IMR-90 (cell line): Measurements from ENCODE around the gene OR1K1. TPM values are rescaled to one million over a fixed set of nuclear protein-coding genes. Genes with fewer than 3 reads are reported as not detected.

Experiments used
- ATAC-seq: fragments of 200-7000 bp; cut with Tn5 transposase; 2 replicates; pipeline ENCODE4 v1.9.1; 2020; ENCODE audit warnings: low read depth, mild to moderate bottlenecking, moderate library complexity
- BruUV-seq: library from RNA; stranded (reverse); fragments of 400-500 nt; replicated peaks from 2 replicates; lab custom pipeline; 2021; lab: Mats Ljungman, UMichigan
- CTCF ChIA-PET: fragments of 300-600 bp; formaldehyde crosslinking; extraction: SDS; loops from one replicate; lab custom pipeline; 2021; ENCODE audit warnings: antibody characterized with exemption; lab: Yijun Ruan, JAX
- POLR2A ChIA-PET: fragments of 300-600 bp; sonication (Branson Sonifier 250); formaldehyde crosslinking; loops from one replicate; lab custom pipeline; 2022; ENCODE audit warnings: antibody characterized with exemption; ENCODE audit not compliant: unreplicated experiment; lab: Charles Lee
- DNase-seq: peaks from one replicate; pipeline ENCODE4 v3.0.0; 2013
- H2AFZ ChIP-seq: replicated peaks from 2 replicates; pipeline ENCODE3; 2013; ENCODE audit warnings: low read length, mild to moderate bottlenecking; ENCODE audit not compliant: poor library complexity
- H2AK5ac ChIP-seq: 2 replicates; pipeline ENCODE4 v1.6.1; 2013; ENCODE audit warnings: low read depth, low read length, inconsistent platforms
- H2AK9ac ChIP-seq: replicated peaks from 2 replicates; pipeline ENCODE3; 2013; ENCODE audit warnings: mild to moderate bottlenecking, low read depth, low read length, moderate library complexity; ENCODE audit not compliant: poor library complexity
- H2BK120ac ChIP-seq: 2 replicates; pipeline ENCODE4 v1.6.1; 2013; ENCODE audit warnings: low read depth, low read length, inconsistent platforms
- H2BK15ac ChIP-seq: 3 replicates; pipeline ENCODE4 v1.6.1; 2013; ENCODE audit warnings: low read depth, low read length, inconsistent platforms
- H2BK20ac ChIP-seq: 2 replicates; pipeline ENCODE4 v1.6.1; 2013; ENCODE audit warnings: low read depth, mild to moderate bottlenecking, inconsistent platforms, low read length, moderate library complexity
- H2BK5ac ChIP-seq: 2 replicates; pipeline ENCODE4 v1.6.1; 2013; ENCODE audit warnings: mild to moderate bottlenecking, low read depth, low read length, inconsistent platforms; ENCODE audit not compliant: poor library complexity, severe bottlenecking
- H3K14ac ChIP-seq: replicated peaks from 2 replicates; pipeline ENCODE4 v1.6.1; 2013; ENCODE audit warnings: low read depth, low read length, inconsistent platforms
- H3K18ac ChIP-seq: 2 replicates; pipeline ENCODE4 v1.6.1; 2013; ENCODE audit warnings: low read depth, low read length, control low read depth
- H3K23ac ChIP-seq: 2 replicates; pipeline ENCODE4 v1.6.1; 2013; ENCODE audit warnings: low read depth, low read length, inconsistent platforms
- H3K27ac ChIP-seq: 2 replicates; pipeline ENCODE4 v1.5.1; 2013; ENCODE audit warnings: mild to moderate bottlenecking, control low read depth, low read length; ENCODE audit not compliant: insufficient read depth
- H3K27me3 ChIP-seq: 2 replicates; pipeline ENCODE4 v1.6.1; 2013; ENCODE audit warnings: low read length; ENCODE audit not compliant: control insufficient read depth, insufficient read depth
- H3K36me3 ChIP-seq: 2 replicates; pipeline ENCODE4 v1.6.1; 2013; ENCODE audit warnings: low read length, mixed read lengths; ENCODE audit not compliant: control insufficient read depth, insufficient read depth
- H3K4ac ChIP-seq: 2 replicates; pipeline ENCODE4 v1.6.1; 2013; ENCODE audit warnings: low read depth, low read length, inconsistent platforms
- H3K4me1 ChIP-seq: 2 replicates; pipeline ENCODE4 v1.6.1; 2013; ENCODE audit warnings: low read length, mixed read lengths; ENCODE audit not compliant: control insufficient read depth, insufficient read depth
- H3K4me2 ChIP-seq: 2 replicates; pipeline ENCODE4 v1.6.1; 2013; ENCODE audit warnings: low read depth, mild to moderate bottlenecking, control low read depth, low read length, moderate library complexity
- H3K4me3 ChIP-seq: 2 replicates; pipeline ENCODE4 v1.5.1; 2013; ENCODE audit warnings: low read depth, mild to moderate bottlenecking, control low read depth, low read length, moderate library complexity; ENCODE audit not compliant: insufficient read depth
- H3K56ac ChIP-seq: 2 replicates; pipeline ENCODE4 v1.6.1; 2013; ENCODE audit warnings: low read length, inconsistent platforms; ENCODE audit not compliant: insufficient read depth; ENCODE audit errors: extremely low read depth
- H3K79me1 ChIP-seq, 2 experiments: 2 replicates each; pipeline ENCODE4 v1.6.1; 2013; ENCODE audit warnings: low read length in 2 of 2, inconsistent platforms in 1 of 2, low read depth in 1 of 2
- H3K9ac ChIP-seq: 2 replicates; pipeline ENCODE4 v1.6.1; 2013; ENCODE audit warnings: low read depth, low read length, control low read depth
- H3K9me1 ChIP-seq: 2 replicates; pipeline ENCODE4 v1.6.1; 2013; ENCODE audit warnings: low read length, inconsistent platforms; ENCODE audit not compliant: insufficient read depth
- H3K9me3 ChIP-seq: 2 replicates; pipeline ENCODE4 v1.6.1; 2013; ENCODE audit warnings: low read length; ENCODE audit not compliant: control insufficient read depth, insufficient read depth
- H4K20me1 ChIP-seq: 2 replicates; pipeline ENCODE4 v1.6.1; 2013; ENCODE audit warnings: low read length, inconsistent platforms; ENCODE audit not compliant: insufficient read depth
- H4K5ac ChIP-seq: 2 replicates; pipeline ENCODE4 v1.6.1; 2013; ENCODE audit warnings: mild to moderate bottlenecking, low read depth, low read length, control low read depth
- H4K8ac ChIP-seq, 2 experiments: 2 replicates each; pipeline ENCODE4 v1.6.1; 2013; ENCODE audit warnings: low read depth in 2 of 2, low read length in 2 of 2, control low read depth in 1 of 2, inconsistent platforms in 1 of 2
- H4K91ac ChIP-seq: 2 replicates; pipeline ENCODE4 v1.6.1; 2013; ENCODE audit warnings: low read depth, low read length, inconsistent platforms; ENCODE audit not compliant: insufficient read depth
- BHLHE40 ChIP-seq: fragments of 150-350 bp; IDR thresholded peaks from 2 replicates; pipeline ENCODE4 v1.6.1; 2016; ENCODE audit warnings: mild to moderate bottlenecking, low read depth, low read length
- CEBPB ChIP-seq: IDR thresholded peaks from 2 replicates; pipeline ENCODE4 v1.6.1; 2012; ENCODE audit warnings: low read depth, low read length, improper control_type of control experiment
- CHD1 ChIP-seq: IDR thresholded peaks from 2 replicates; pipeline ENCODE4 v1.6.1; 2012; ENCODE audit warnings: low read depth, low read length, improper control_type of control experiment
- CTCF ChIP-seq: conservative IDR thresholded peaks from 2 replicates; pipeline ENCODE4 v1.5.1; 2012; ENCODE audit warnings: mild to moderate bottlenecking, low read depth, low read length, improper control_type of control experiment
- FOS ChIP-seq: fragments of 150-350 bp; IDR thresholded peaks from 2 replicates; pipeline ENCODE4 v1.6.1; 2016; ENCODE audit warnings: low read depth, low read length
- MAFK ChIP-seq: IDR thresholded peaks from 2 replicates; pipeline ENCODE4 v1.6.1; 2012; ENCODE audit warnings: low read depth, low read length, improper control_type of control experiment
- MAZ ChIP-seq: IDR thresholded peaks from 2 replicates; pipeline ENCODE4 v1.6.1; 2012; ENCODE audit warnings: low read depth, mild to moderate bottlenecking, low read length, improper control_type of control experiment, moderate library complexity, borderline replicate concordance
- MXI1 ChIP-seq: IDR thresholded peaks from 2 replicates; pipeline ENCODE4 v1.6.1; 2012; ENCODE audit warnings: low read depth, mild to moderate bottlenecking, low read length, moderate library complexity, borderline replicate concordance
- POLR2A ChIP-seq: IDR thresholded peaks from 2 replicates; pipeline ENCODE4 v1.6.1; 2012; ENCODE audit warnings: mild to moderate bottlenecking, low read depth, low read length
- RCOR1 ChIP-seq: IDR thresholded peaks from 2 replicates; pipeline ENCODE4 v1.6.1; 2012; ENCODE audit warnings: mild to moderate bottlenecking, low read length, improper control_type of control experiment; ENCODE audit not compliant: insufficient replicate concordance
- SMC3 ChIP-seq: fragments of 150-350 bp; IDR thresholded peaks from 2 replicates; pipeline ENCODE4 v1.6.1; 2016; ENCODE audit warnings: low read depth, mild to moderate bottlenecking, antibody characterized with exemption, low read length, moderate library complexity
- USF2 ChIP-seq: fragments of 150-350 bp; IDR thresholded peaks from 2 replicates; pipeline ENCODE4 v1.6.1; 2017; ENCODE audit warnings: mild to moderate bottlenecking, antibody characterized with exemption, low read length, low read depth
- WGBS, 2 experiments: methylation state at CpG; one replicate each; pipeline versions ENCODE4 v1.1.5 to v1.1.7; 2013; ENCODE audit warnings: missing lambda C conversion rate in 2 of 2; ENCODE audit not compliant: insufficient read length in 1 of 2; ENCODE audit errors: extremely low coverage in 2 of 2; 5-methylcytosine and 5-hydroxymethylcytosine counted together
- dilution Hi-C: fragments of 300-500 bp; cut with HindIII; formaldehyde crosslinking; loops from one replicate; pipeline ENCODE4 v1.14.3; 2018; ENCODE audit warnings: low sequenced_read_pairs; ENCODE audit not compliant: unreplicated experiment
- in situ Hi-C: fragments of 300-500 bp; cut with MboI; formaldehyde crosslinking; loops from 3 replicates; pipeline ENCODE4 v1.14.3; 2019; ENCODE audit warnings: low sequenced_read_pairs, inconsistent platforms, mixed read lengths
- intact Hi-C: fragments of 100-400 bp; cut with micrococcal nuclease; formaldehyde crosslinking; loops from 2 replicates; pipeline ENCODE4 v1.10.0; 2022
- polyA plus RNA-seq, 3 experiments: library from polyadenylated mRNA; depleted of rRNA; stranded (reverse); fragments of >200 nt; gene quantifications; 2 replicates each; pipeline ENCODE4 v1.2.3, GENCODE V29; 2012; ENCODE audit warnings: low replicate concordance in 1 of 3
- total RNA-seq: library from RNA; depleted of rRNA; stranded (reverse); fragments of >200 nt; gene quantifications from 2 replicates; pipeline ENCODE4 v1.2.3, GENCODE V29; 2012

OR1K1 gene
- total and polyA plus RNA-seq, 2 of the 4 experiments (the other 2 are of a cell fraction): not detected

GRCh38 chr9:122754825-122755224 is 45.1 kb upstream of the OR1K1 start (continued):
- no peak for TF ChIP-seq CTCF
- TF ChIP-seq MAFK: no peak

- Histone ChIP-seq H4K20me1 (no peaks in the 10 kb centered on the region), H3K36me3 (no peaks in the 10 kb centered on the region), H3K4me3 (no peak overlapping the region), H3K4ac (no peak overlapping the region), H3K18ac (no peak overlapping the region), H3K4me1 (no peaks in the 10 kb centered on the region), H2BK5ac (no peak overlapping the region), H3K14ac (no peak overlapping the region), H4K91ac (no peak overlapping the region), H2BK15ac (no peak overlapping the region), H3K56ac (no peak overlapping the region), H2BK20ac (no peak overlapping the region), H3K27ac (no peak overlapping the region), H4K8ac (no peak overlapping the region), H4K5ac (no peak overlapping the region), H3K27me3 (no peaks in the 10 kb centered on the region), H3K79me1 (no peaks in the 10 kb centered on the region), H2AK5ac (no peak overlapping the region), H2BK120ac (no peak overlapping the region), H3K23ac (no peak overlapping the region), H3K9ac (no peak overlapping the region), H3K4me2 (no peak overlapping the region), H3K9me3 (peaks cover 6% of the 10 kb centered on the region), H3K9me1 (no peaks in the 10 kb centered on the region), H2AK9ac (no peak overlapping the region), H2AFZ (no peak overlapping the region)
- ATAC-seq (no peak), DNase-seq (no peak)
- no TSS peak for BruUV-seq
- WGBS, 2 experiments: 0% methylated on average over 1 of the region's 4 CpGs; no CpG with 5 or more reads in 1 of the 2 experiments
- dilution Hi-C loops: no loop called here
- no peak for TF ChIP-seq RCOR1
- TF ChIP-seq USF2: no peak
- no peak for TF ChIP-seq CTCF
- no peak for TF ChIP-seq SMC3
- TF ChIP-seq MAZ: no peak
- TF ChIP-seq POLR2A: no peak
- no peak for TF ChIP-seq MXI1
- TF ChIP-seq BHLHE40: no peak
- no peak for TF ChIP-seq CHD1
- no peak for TF ChIP-seq MAFK
- no peak for TF ChIP-seq FOS
- TF ChIP-seq CEBPB: no peak
- ChIA-PET CTCF (no interaction called here), POLR2A (no interaction called here)
- intact Hi-C loops: no loop called here
- in situ Hi-C loops: no loop called here
Measured at GRCh38 chr9:122767817-122768216, 32.1 kb upstream of the OR1K1 start.
